K562 (cell line): ENCODE results near the gene OR10A3. TPM values are rescaled to one million over a fixed set of nuclear protein-coding genes. Genes with fewer than 3 reads are reported as not detected.
A peak's percentile ranks its signal among the peaks of the same experiment; 100 is the strongest.
"Not testable (repeated sequence)": the region's sequence is repeated elsewhere in the genome, so short reads cannot be mapped to it uniquely, and the experiment has no call there.

Experiments
- ATAC-seq: fragments of 200-7000 bp; cut with Tn5 transposase; 3 replicates; pipeline ENCODE4 v1.9.1; 2020; ENCODE audit warnings: moderate library complexity
- BruUV-seq: library from RNA; stranded (reverse); fragments of 400-500 nt; replicated peaks from 2 replicates; lab custom pipeline; 2021; lab: Mats Ljungman, UMichigan
- CTCF ChIA-PET: fragments of 300-600 bp; formaldehyde crosslinking; extraction: SDS; loops from one replicate; lab custom pipeline; 2021; ENCODE audit warnings: low intra/inter-chr PET ratio; lab: Yijun Ruan, JAX
- POLR2A ChIA-PET: fragments of 300-600, 350-650 bp; sonication (Branson Sonifier 250); formaldehyde crosslinking; extraction: SDS; loops from one replicate; lab custom pipeline; 2021; ENCODE audit warnings: antibody characterized with exemption, inconsistent platforms; lab: Yijun Ruan, JAX
- DNase-seq, 4 experiments: peaks; one replicate each; pipeline versions ENCODE4 v3.0.0 to v3.0.0-alpha.2; 2011 to 2018; ENCODE audit warnings: low spot score in 3 of 4, mixed read lengths in 3 of 4; ENCODE audit errors: extremely low read depth in 1 of 4
- FAIRE-seq: peaks from 2 replicates; lab custom pipeline; 2011; peaks lifted over from hg19 to GRCh38; lab: Jason Lieb, UNC
- H2AFZ ChIP-seq: 2 replicates; pipeline ENCODE4 v1.6.0; 2011; ENCODE audit warnings: low read depth, low read length, control low read depth, inconsistent platforms
- H3K27ac ChIP-seq: fragments of 200-600 bp; 3 replicates; pipeline ENCODE4 v1.8.0; 2011; ENCODE audit warnings: low read depth, mild to moderate bottlenecking, control low read depth, inconsistent platforms, low read length, moderate library complexity, mixed read lengths; ENCODE audit errors: extremely low read depth
- H3K27me3 ChIP-seq, 2 experiments: fragments of 300-600 bp in 1 of 2; 2 replicates in 1 of 2; 3 replicates in 1 of 2; pipeline versions ENCODE4 v1.6.0 to v1.8.0; 2011; ENCODE audit warnings: inconsistent platforms in 2 of 2, low read length in 2 of 2, mild to moderate bottlenecking in 1 of 2, mixed read lengths in 1 of 2, moderate library complexity in 1 of 2; ENCODE audit not compliant: control insufficient read depth in 2 of 2, insufficient read depth in 2 of 2
- H3K36me3 ChIP-seq: fragments of 300-600 bp; 3 replicates; pipeline ENCODE4 v1.8.0; 2011; ENCODE audit warnings: mild to moderate bottlenecking, low read length, inconsistent platforms; ENCODE audit not compliant: control insufficient read depth, insufficient read depth
- H3K4me1 ChIP-seq, 2 experiments: fragments of 200-600 bp in 1 of 2; replicated peaks in 1 of 2; 2 replicates in 1 of 2; 3 replicates in 1 of 2; pipeline versions ENCODE4 v1.5.1 to v1.8.0; 2011; ENCODE audit warnings: inconsistent platforms in 2 of 2, low read length in 2 of 2, mild to moderate bottlenecking in 1 of 2, mixed read lengths in 1 of 2, moderate library complexity in 1 of 2; ENCODE audit not compliant: control insufficient read depth in 2 of 2, insufficient read depth in 2 of 2
- H3K4me2 ChIP-seq: 2 replicates; pipeline ENCODE4 v1.6.1; 2011; ENCODE audit warnings: low read length, control low read depth, inconsistent platforms, mixed read lengths; ENCODE audit not compliant: insufficient read depth
- H3K4me3 ChIP-seq: fragments of 200-600 bp; sonication (generic), shearing (Covaris generic); 2 replicates; pipeline ENCODE4 v1.5.1; 2016; ENCODE audit warnings: control low read depth, inconsistent platforms
- H3K79me2 ChIP-seq: fragments of 200-600 bp; 3 replicates; pipeline ENCODE4 v1.8.0; 2011; ENCODE audit warnings: low read length, inconsistent platforms; ENCODE audit not compliant: control insufficient read depth, insufficient read depth
- H3K9ac ChIP-seq, 2 experiments: 2 replicates each; pipeline versions ENCODE4 v1.6.0 to v1.6.1; 2011; ENCODE audit warnings: low read depth in 2 of 2, low read length in 2 of 2, control low read depth in 1 of 2, inconsistent platforms in 1 of 2, mild to moderate bottlenecking in 1 of 2, mixed read lengths in 1 of 2; ENCODE audit not compliant: insufficient read depth in 1 of 2
- H3K9me1 ChIP-seq: one replicate; pipeline ENCODE4 v1.6.0; 2011; ENCODE audit warnings: inconsistent platforms, mild to moderate bottlenecking, low read length, moderate library complexity; ENCODE audit not compliant: control insufficient read depth, insufficient read depth
- H3K9me3 ChIP-seq: replicated peaks from 2 replicates; pipeline ENCODE4 v1.5.1; 2011; ENCODE audit warnings: low read depth, low read length, inconsistent platforms; ENCODE audit not compliant: control insufficient read depth, insufficient read depth
- H4K20me1 ChIP-seq: replicated peaks from 2 replicates; pipeline ENCODE4 v1.6.1; 2011; ENCODE audit warnings: low read length, inconsistent platforms, mixed read lengths; ENCODE audit not compliant: control insufficient read depth, insufficient read depth
- PHF8 ChIP-seq: fragments of 200-600 bp; sonication (generic); IDR thresholded peaks from 2 replicates; pipeline ENCODE4 v1.6.1; 2012; ENCODE audit warnings: mixed run types, mild to moderate bottlenecking, inconsistent platforms, low read length, moderate library complexity, borderline replicate concordance
- POLR2A ChIP-seq: fragments of 450-650 bp; conservative IDR thresholded peaks from 2 replicates; pipeline ENCODE4 v1.6.1; 2016
- RBBP5 ChIP-seq: fragments of 200-600 bp; sonication (generic); IDR thresholded peaks from 2 replicates; pipeline ENCODE4 v1.6.1; 2012; ENCODE audit warnings: borderline replicate concordance, mild to moderate bottlenecking, low read length, control low read depth, inconsistent platforms; ENCODE audit not compliant: insufficient read depth, poor library complexity, severe bottlenecking
- RBFOX2 ChIP-seq: fragments of 200-400 bp; formaldehyde crosslinking; IDR thresholded peaks from 2 replicates; pipeline ENCODE4 v1.6.1; 2017; ENCODE audit warnings: low read depth, mild to moderate bottlenecking, low read length, moderate library complexity
- RBM25 ChIP-seq: fragments of 200-400 bp; formaldehyde crosslinking; IDR thresholded peaks from 2 replicates; pipeline ENCODE4 v1.6.1; 2018; ENCODE audit warnings: low read length, low read depth, moderate library complexity; ENCODE audit not compliant: severe bottlenecking
- SAP30 ChIP-seq: fragments of 200-600 bp; sonication (generic); IDR thresholded peaks from 2 replicates; pipeline ENCODE4 v1.6.1; 2012; ENCODE audit warnings: borderline replicate concordance, low read depth, mild to moderate bottlenecking, moderate library complexity, low read length, control low read depth, inconsistent platforms; ENCODE audit not compliant: insufficient read depth, poor library complexity, severe bottlenecking
- SRSF3 ChIP-seq: fragments of 200-400 bp; formaldehyde crosslinking; IDR thresholded peaks from 2 replicates; pipeline ENCODE4 v1.6.1; 2016; ENCODE audit warnings: mild to moderate bottlenecking, low read length, moderate library complexity; ENCODE audit not compliant: insufficient read depth
- SUPT5H ChIP-seq: fragments of 450-650 bp; IDR thresholded peaks from 2 replicates; pipeline ENCODE4 v1.6.1; 2016
- ZNF57 ChIP-seq: fragments of 450-650 bp; formaldehyde crosslinking; IDR thresholded peaks from 2 replicates; pipeline ENCODE4 v1.4.0; 2020; ENCODE audit warnings: mild to moderate bottlenecking, moderate library complexity
- WGBS: fragments of 100-300 bp; shearing (Covaris generic); methylation state at CpG from one replicate; pipeline ENCODE4 v1.1.6; 2016; ENCODE audit warnings: low coverage, mixed read lengths; ENCODE audit not compliant: insufficient coverage; ENCODE audit errors: missing lambda C conversion rate; 5-methylcytosine and 5-hydroxymethylcytosine counted together
- in situ Hi-C: fragments of 300-500 bp; cut with MboI; formaldehyde crosslinking; loops from 4 replicates; pipeline ENCODE4 v1.15.0; 2018; ENCODE audit warnings: inconsistent platforms, mixed read lengths
- intact Hi-C: fragments of 100-400 bp; cut with micrococcal nuclease; formaldehyde crosslinking; loops from 2 replicates; pipeline ENCODE4 v1.14.2; 2022
- polyA plus RNA-seq, 8 experiments: library from polyadenylated mRNA; depleted of rRNA in 4 of 8; stranded (reverse) in 5 of 8; unstranded in 3 of 8; fragments of >200 nt; fragmentation: Nextera tagmentation in 2 of 8; fragmentation: Illumina TruSeq in 1 of 8; extraction: Ambion mirVana in 2 of 8; extraction: Trizol in 1 of 8; gene quantifications; 2 replicates each; pipeline versions ENCODE4 v1.2.1 to v1.2.3, GENCODE V29; 2011 to 2014; ENCODE audit warnings: inconsistent platforms in 1 of 8, missing spikeins in 1 of 8
- total RNA-seq, 7 experiments: library from RNA; depleted of rRNA in 6 of 7; stranded (reverse); fragments of >200 nt in 6 of 7; fragmentation: Illumina TruSeq in 2 of 7; extraction: Trizol in 2 of 7; gene quantifications; 2 replicates each; pipeline versions ENCODE4 v1.2.1 to v1.2.3, GENCODE V29; 2011 to 2021; ENCODE audit warnings: low replicate concordance in 1 of 7
- TF ChIP-seq, protein P1 (sequence below): fragments of 250-450 bp; sonication (Bioruptor Pico); IDR thresholded peaks from 2 replicates; pipeline ENCODE4 v1.6.1; 2021; ENCODE audit warnings: mild to moderate bottlenecking
- TF ChIP-seq, protein P2 (sequence below), 3 experiments: fragments of 200-800 bp in 1 of 3; fragments of 250-450 bp in 1 of 3; fragments of 450-650 bp in 1 of 3; sonication (Bioruptor Pico) in 1 of 3; sonication (Bioruptor generic) in 1 of 3; formaldehyde crosslinking in 1 of 3; IDR thresholded peaks; 2 replicates each; pipeline versions ENCODE4 v1.6.1 to v1.8.0; 2016 to 2022; ENCODE audit warnings: mild to moderate bottlenecking in 2 of 3, missing genetic modification characterization in 2 of 3, missing compliant biosample characterization in 1 of 3, moderate library complexity in 1 of 3

The OR10A3 gene
- total and polyA plus RNA-seq, 9 of the 15 experiments (the other 6 are each of a cell fraction or from before 2014, with no cell fraction given), result not detected

DNA sequence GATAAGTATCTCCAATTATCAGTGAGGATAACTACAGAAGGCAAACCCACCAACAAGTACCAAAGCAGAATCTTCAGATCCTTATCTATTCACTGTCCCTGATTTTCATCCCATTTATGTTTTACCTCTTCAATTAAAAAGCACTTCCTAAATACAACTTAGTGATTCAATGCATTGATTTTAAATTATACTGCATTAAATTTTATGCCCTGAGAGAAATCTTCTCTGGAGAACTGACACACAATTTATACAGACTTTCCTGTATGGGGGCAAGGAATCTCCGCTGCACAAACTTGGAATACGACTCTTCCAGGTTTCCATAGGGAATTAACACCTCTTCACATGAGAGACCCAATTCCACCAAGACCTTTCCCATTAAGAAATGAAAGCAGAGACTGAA is at the start of gene OR10A3 (continued):
- TF ChIP-seq, protein P1, sequence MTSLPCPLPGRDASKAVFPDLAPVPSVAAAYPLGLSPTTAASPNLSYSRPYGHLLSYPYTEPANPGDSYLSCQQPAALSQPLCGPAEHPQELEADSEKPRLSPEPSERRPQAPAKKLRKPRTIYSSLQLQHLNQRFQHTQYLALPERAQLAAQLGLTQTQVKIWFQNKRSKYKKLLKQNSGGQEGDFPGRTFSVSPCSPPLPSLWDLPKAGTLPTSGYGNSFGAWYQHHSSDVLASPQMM (CRISPR knock-in tag), result no peak
- TF ChIP-seq SRSF3, result no peak
- TF ChIP-seq RBM25, result no peak
- TF ChIP-seq ZNF57, result no peak

DNA sequence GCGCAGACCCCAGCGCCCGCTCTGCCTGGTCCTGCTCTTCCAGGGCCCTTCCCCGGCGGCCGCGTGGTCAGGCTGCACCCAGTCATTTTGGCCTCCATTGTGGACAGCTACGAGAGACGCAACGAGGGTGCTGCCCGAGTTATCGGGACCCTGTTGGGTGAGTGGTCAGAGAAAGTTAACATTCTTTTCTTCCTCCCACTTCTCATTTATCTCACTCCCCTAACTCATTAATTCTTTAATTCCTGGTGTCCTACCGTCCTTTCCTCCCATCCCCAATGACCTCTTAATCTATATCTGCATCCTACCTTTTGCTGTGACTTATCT is 46.0 kb upstream of the OR10A3 start:
- H3K9me1 ChIP-seq, H2AFZ ChIP-seq, H3K9me3 ChIP-seq, BruUV-seq, H3K27me3 ChIP-seq, in situ Hi-C loops, H4K20me1 ChIP-seq, FAIRE-seq: not testable (repeated sequence)
- TF ChIP-seq POLR2A (peak; percentile 7; the same call in 1 of the 2 replicates), SAP30 (peak; percentile 63), RBFOX2 (peak; percentile 69), RBBP5 (peak; percentile 4), SUPT5H (0 out of 2 replicates have a peak, but pooled peaks have one; percentile 16), PHF8 (peak; percentile 4; the same call in 1 of the 2 replicates)
- TF ChIP-seq, protein P2, sequence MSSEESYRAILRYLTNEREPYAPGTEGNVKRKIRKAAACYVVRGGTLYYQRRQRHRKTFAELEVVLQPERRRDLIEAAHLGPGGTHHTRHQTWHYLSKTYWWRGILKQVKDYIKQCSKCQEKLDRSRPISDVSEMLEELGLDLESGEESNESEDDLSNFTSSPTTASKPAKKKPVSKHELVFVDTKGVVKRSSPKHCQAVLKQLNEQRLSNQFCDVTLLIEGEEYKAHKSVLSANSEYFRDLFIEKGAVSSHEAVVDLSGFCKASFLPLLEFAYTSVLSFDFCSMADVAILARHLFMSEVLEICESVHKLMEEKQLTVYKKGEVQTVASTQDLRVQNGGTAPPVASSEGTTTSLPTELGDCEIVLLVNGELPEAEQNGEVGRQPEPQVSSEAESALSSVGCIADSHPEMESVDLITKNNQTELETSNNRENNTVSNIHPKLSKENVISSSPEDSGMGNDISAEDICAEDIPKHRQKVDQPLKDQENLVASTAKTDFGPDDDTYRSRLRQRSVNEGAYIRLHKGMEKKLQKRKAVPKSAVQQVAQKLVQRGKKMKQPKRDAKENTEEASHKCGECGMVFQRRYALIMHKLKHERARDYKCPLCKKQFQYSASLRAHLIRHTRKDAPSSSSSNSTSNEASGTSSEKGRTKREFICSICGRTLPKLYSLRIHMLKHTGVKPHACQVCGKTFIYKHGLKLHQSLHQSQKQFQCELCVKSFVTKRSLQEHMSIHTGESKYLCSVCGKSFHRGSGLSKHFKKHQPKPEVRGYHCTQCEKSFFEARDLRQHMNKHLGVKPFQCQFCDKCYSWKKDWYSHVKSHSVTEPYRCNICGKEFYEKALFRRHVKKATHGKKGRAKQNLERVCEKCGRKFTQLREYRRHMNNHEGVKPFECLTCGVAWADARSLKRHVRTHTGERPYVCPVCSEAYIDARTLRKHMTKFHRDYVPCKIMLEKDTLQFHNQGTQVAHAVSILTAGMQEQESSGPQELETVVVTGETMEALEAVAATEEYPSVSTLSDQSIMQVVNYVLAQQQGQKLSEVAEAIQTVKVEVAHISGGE (CRISPR knock-in tag; IDR thresholded peaks at IDR 0.05), result peak in 1 of 3 experiments; percentile 87; a peak in 1 of 6 replicates
- DNase-seq, result peak in 2 of 4 experiments; percentile 9 to 12
- Histone ChIP-seq H3K27ac (peak overlapping the region; percentile 64), H3K36me3 (peaks cover 43% of the 10 kb centered on the region), H3K79me2 (peaks cover 39% of the 10 kb centered on the region), H3K4me1 (peaks cover 0 to 10% of the 10 kb centered on the region in 2 experiments; a peak in 3 of 5 replicates), H3K4me2 (peak overlapping the region; percentile 86), H3K4me3 (peak overlapping the region; percentile 53), H3K9ac (peak overlapping the region; percentile 74 to 90)
- intact Hi-C loops, result loop anchor here (1.0 kb wide), 1 partner anchor 95 kb away; no protein-coding TSS in a partner anchor
- 0% methylated on average over 2 of the region's 13 CpGs for WGBS
- ChIA-PET POLR2A (interaction anchor here (0.8 to 1.0 kb wide), 4 partner anchors 9 to 82 kb away, joined by 3 to 7 read pairs (median 3); no protein-coding TSS in a partner anchor), CTCF (interaction anchor here (0.7 to 1.9 kb wide), 2 partner anchors 95 to 889 kb away, joined by 3 to 8 read pairs; no protein-coding TSS in a partner anchor)
- peak; percentile 56 for ATAC-seq
